ENCODE results near the gene RNF145.
A peak's percentile ranks its signal among the peaks of the same experiment; 100 is the strongest.
"Not testable (repeated sequence)": the region's sequence is repeated elsewhere in the genome, so short reads cannot be mapped to it uniquely, and the experiment has no call there.

Gene RNF145

DNA sequence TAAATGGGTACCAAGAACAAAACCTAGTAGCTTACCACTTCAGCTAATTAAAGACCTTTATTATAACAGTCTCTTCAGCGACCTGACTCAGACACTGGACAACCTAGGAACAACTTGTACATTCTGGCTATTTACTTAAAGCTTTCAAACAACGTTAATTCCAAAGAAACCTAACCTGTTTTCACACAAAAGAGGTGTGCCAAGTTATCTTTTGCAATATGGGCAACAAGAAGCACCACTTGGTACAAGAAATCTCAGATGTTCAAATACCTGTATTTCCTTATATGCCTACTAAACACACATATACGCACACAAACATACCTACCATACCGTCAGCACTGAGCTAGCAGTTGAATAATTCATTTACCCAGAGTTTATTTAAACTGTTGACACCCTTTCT lies 23.0 kb downstream of the RNF145 start:
- DNase-seq = no peak

DNA sequence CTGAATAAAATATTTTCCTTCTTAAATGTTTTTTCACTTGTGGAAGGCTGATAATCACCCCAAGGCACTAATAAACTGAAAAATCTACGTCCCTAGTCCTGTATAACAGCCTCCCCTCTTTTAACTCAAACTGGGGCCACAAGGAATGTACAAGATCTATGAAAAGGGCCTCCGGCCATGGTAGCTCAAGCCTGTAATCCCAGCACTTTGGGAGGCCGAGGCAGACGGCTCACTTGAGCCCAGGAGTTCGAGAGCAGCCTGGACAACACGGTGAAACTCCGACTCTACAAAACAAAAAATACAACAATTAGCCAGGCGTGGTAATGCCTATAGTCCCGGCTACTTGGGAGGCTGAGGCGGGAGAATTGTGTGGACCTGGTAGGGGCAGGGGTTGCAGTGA lies 23.6 kb downstream of the RNF145 start:
- DNase-seq = no peak

DNA sequence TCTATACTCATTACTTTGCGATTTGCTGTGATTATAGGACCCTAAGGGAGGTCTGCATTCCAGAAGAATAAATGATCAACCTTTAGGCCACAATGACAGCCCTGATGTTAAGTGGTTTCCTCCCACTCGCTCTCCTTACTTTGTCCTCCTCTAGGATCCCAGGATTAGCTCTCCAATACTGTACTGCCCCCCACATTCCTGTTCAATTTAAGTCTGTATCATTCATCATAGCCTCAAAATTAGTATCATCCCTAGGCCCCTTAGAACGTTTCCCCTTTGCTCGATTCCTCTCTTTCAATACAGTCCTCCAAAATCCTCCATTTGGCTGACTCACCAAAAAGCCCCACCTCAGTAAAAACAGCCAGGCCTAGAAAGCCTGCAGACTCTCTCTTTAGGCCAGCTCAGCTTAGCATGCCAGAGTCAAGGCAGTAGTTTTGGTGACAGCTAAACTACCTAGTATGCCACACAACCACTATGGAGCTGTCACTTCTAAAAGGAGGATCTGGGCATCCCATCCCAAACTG lies 24.4 kb downstream of the RNF145 start:
- no peak for DNase-seq

DNA sequence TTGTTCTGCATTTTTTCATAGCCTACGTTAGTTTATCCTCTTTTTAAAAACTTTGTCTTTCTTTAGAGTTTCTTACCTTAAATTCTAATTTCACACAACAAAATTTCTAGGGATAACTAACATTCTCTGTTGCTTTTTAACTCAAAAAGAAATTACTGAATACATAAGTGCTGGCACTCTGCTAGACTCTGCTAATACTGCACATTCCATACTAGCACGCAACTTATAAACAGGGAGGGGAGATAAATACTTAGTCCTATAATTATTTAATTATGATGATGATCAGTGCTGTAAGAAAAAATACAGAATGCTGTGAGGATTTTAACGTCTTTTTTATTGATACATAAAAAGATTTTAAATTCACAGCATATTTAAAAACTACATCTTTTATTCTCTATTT lies 25.1 kb downstream of the RNF145 start:
- DNase-seq = no peak

DNA sequence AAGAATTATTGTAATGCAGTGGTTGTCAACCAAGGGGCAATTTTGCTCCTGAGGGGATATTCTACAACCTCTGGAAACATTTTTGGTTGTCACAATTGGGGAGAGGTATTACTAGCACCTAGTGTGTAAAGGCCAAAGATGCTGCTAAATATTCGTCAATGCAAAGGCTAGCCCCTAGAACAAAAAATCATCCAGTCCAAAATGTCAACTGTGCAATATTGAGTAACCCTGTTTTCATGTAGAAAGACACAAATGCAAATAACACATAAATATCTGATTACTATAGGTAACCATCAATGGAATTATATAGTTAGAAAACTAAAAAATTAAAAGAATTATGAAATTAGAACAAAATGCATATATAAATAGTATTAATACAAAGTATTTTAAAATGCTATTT lies 26.1 kb downstream of the RNF145 start:
- no peak for DNase-seq

DNA sequence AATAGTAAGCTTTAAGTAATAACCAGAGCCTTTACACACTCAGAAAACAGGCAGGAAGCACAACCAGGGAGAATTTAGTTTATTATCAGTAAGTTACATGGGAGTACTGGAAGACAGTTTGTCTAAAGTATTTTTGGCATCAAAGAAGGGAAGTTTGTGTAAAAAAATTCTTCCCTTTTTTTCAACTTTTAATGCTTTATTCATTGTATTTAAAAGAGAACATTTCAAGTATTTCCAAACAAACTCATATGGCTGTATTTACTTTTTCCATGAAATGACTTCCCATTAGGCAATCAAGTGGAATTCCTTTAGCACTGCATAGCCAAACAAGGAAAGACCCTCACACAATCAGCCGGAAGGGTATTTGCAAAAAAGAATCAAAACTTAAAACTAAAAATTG lies 26.7 kb downstream of the RNF145 start:
- no peak for DNase-seq

DNA sequence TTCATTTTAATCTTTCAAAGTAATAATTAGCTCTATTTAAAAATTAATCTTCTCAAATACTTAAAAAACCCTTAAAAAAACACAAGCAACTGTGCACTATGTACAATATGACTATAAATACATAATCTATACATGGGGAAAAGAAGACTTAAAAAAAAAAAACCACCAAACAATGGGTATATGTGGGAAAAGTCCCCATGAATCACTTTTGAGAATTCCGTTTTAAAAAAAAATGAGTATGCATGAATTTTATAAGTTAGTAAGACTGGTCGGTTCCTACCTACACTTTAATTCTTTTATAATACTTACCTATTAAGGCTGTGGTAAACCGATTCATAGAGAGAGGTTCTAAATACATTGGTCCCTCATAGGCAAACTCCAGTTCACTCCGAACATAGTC lies 27.7 kb downstream of the RNF145 start:
- no peak for DNase-seq

DNA sequence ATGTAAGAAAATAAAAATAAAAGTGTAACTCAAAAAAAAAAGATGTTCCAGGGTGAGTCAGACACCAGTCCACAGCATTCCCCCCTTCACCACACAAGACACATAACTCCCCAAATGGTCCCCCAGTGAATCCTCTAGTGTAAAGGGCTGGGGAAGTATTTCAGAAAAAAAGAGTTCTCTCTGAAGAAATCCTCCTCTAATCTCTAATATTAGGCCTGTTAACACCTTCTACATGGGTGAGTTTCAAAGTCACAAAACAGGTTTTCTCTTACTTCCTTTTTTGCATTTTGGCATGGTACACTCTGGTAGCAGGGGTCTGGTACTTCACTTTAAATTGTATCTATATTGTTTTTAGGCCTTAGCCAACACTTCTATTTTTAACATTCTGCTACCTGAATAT lies 28.2 kb downstream of the RNF145 start:
- no peak for DNase-seq

DNA sequence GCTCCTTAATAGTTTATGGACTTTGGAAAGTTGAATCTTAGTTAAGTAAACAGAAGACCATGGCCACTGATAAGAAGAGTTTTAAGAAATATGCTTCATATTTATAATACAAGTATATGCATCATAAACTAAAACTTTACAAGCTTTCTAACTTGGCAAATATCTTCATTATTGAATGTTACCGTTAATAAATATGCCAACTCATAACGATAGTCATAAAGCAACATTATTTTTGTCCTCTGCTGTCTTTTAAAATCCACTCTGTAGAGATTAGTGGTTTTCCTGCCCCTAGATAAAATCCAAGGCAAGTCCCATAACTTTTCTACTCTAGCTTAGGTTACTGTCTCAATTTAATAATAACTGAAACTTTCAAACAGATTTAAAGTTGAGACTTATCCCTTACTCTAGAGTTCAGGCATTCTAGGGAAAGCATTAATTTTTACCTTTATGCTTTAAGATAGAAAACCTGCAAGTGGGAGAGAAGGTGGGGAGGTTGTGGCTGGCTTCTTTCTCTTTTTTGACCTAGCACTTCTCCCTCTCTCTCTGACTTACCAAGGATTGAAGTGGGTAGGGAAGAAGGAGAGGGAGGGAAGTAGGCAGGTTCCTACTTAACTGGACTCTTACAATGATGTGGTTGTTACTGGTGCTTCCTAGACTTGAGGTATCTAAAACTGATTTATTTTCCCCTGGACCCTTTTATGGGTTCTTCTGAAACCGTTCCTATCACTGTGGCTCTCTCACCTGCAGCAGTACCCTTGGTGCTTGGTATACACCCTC lies 29.6 kb downstream of the RNF145 start:
- DNase-seq = no peak

DNA sequence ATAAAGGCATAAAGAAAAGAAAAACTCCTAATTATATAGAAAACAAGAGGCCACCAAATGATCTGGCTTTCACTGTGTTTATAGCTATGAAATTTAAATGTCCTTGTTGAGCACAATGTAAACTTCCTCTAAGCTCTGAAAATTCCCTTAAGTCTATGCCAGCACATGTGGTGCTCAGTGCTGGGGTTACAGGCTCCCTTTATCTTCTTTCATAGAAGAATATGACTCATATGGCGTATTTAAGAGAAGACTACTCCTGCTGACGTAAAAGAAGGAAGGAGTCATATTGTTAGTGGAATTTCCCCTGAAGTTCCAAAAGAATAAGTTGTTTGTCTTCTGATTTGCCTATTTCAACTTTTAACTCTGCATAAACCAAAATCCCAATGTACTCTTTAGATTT lies 30.4 kb downstream of the RNF145 start:
- DNase-seq = no peak

DNA sequence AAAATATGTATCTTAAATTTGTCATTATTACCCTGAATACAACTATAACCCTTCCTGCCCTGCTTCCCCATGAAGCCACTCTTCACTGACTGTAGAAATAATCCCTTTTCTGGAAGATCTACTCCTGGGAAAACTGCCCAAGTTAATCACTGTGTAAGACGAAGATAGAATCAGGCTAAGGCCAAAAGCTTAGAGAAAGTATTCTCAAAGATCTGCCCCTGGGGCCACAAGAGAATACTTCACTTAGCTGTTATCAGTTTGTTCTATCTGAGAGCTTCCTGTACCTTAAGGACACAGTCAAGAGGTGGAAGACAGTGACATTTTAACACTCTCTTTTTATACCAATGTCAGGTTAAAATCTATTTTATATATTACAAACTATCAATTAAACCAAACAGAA lies 33.8 kb downstream of the RNF145 start:
- DNase-seq = peak; percentile 25

DNA sequence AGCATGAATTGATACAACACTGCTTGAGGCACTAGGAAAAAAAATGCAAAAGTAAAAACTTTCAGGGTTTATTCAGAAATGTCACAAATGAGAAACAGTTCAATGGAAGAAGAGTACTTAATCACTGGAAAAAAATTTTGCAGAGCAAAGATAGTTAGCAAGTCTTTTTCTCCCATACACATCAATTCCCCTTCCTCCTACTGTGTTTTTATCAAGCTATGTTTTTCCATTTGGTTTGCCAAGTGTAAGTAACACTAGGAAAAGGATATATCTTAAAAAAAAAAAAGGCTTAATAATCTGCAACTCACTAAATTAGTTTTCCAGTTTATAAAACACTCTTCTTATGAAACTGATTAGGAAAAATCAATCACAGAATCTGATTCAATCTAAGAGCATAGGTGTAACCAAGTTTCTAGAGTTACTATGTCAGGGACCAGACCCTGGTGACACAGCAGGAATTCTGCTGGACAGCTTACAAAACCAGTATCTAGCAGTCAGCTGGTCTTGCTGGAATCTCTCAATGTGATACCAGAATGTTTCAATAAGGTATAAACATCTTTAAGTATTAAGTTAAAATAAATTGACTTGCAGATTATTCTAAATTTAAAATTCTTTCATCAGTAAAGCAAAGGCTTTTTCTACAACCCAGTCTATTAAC lies 34.7 kb downstream of the RNF145 start:
- no peak for DNase-seq

DNA sequence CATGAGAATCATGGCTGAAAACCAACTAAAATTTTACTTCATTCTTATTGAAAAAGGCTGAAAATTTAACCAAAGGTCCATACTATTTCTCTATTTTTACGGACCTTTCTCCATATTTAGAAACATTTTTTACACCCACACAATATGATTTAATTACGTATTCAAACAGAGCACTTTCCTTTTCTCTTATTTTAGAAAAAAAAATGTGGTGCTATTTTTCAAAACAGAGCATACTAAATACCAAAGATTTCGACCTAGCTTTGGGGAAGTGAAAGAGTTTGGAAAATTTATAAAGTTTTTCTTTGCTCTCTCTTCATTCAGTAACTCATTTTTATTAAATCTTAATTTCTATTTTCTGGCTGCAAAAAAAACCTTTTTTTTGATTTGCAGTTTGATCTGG lies 38.1 kb downstream of the RNF145 start:
- DNase-seq = no peak

DNA sequence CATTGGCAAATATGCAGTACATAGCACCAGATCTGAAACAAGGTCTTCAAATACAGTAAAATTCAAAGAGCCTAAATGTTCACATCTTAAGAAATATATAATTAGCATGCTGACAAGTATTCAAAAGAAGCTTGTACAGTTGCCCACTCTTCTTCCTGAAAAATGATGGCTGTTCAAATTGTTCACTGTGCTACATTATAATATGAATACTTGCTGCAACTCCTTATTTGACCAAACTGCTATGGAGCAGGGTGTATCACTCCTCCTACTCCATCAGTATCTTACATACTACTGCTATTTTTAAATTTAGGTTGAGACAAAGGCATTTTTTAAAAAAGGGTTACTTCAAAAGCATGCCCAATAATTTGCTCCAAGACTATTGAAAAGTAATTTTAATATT lies 39.3 kb downstream of the RNF145 start:
- DNase-seq = no peak

DNA sequence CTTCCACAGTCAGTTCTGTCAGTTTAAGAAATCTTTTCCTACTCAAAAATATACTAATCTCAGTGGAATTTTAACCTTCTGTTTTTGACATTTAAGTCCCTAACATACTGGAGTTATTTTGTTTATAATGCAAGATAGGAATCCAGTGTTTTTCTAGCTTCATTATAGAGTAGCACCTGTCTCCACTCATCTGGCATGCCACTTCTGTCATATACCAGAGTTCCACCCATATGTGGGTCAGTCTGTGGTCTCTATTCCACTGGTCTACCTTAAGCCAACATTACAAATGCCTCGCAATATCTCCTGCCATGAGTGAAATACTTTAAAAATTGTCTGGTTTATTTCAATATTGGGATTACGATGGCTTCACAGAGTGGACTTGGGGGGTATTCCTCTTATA lies 42.9 kb downstream of the RNF145 start:
- DNase-seq = no peak

DNA sequence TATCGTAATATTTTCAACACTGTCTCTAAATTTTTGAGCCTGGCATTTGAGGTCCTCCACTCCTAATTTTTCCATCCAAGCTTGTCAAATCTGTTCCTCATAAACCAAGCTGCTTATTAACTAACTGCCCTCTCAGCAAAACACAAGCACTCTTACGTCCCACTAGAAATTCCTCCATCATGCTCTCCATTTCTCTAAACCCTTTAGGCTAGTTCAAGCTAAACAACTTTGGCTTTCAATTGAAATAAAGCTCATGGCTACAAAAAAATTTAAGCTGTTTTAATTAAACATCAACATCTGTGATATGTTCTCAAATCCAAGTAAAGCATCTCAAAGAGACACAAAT lies 45.7 kb downstream of the RNF145 start:
- DNase-seq = no peak

DNA sequence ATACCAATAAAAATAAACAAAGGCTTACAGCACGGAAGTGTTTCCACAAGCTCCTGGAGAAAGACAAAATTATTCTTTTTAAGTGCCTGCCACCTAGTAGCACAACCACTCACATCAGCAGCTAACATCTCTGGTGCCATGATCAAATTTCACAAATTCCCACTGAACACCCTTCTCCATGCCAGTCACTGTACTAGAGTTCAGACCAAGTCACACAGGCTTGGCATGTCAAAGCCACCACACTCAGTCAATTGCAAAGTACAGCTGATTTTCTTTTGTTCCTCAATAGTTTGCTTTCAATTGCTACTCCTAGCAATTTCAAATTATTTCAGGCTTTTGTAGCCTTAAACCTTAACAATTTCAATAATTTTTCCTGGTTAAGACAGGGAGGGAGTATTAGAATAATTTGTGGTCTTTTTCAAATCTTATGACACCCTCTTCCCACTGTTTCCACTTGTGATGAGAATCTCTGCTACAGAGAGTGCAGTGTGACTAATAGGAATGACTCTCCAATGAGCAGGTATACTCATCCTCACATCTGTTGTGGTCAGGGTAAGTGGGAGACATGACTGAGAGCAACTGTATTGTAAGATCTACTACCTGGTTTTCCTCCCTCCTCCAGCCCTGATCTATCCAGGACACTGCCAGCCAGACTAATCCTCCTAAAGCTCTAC lies 46.2 kb downstream of the RNF145 start:
- DNase-seq = no peak

DNA sequence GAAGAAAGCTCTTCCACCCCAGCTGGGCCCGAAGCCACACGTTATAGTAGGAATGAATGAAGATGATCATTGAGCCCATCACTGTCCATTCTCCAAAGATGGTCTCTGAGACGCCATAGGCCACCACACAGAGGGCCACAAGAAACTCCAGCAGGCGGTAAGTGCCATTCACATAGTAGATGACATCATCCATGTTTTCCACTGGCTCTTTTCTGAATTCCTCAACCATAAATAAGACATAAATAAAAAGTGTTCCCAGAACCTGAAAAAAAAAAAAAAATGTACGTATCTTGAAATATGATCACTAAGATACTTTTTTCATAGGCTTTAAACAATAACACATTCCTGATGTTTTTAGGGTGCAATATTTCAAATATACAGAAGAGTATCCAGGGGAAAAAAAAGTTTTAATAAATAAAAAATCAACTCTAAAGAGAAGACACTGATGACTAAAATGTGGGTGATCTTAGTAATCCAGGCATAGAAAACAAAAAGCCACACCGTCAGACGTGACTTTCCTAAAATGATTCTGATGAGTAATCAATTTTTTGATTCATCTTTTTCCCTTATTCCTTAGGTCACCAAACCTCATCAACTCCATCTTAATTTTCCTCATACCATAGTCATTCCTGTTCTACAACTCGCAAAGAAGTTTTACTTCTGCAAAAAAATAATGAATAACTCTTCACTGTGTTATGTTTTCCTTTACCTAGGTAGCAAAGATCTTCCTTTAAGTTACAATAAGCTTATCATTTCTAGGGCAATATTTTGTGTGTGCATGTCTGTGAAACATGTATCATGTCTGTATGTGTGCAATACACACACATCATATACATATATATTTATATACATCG lies 47.8 kb downstream of the RNF145 start:
- no peak for DNase-seq

DNA sequence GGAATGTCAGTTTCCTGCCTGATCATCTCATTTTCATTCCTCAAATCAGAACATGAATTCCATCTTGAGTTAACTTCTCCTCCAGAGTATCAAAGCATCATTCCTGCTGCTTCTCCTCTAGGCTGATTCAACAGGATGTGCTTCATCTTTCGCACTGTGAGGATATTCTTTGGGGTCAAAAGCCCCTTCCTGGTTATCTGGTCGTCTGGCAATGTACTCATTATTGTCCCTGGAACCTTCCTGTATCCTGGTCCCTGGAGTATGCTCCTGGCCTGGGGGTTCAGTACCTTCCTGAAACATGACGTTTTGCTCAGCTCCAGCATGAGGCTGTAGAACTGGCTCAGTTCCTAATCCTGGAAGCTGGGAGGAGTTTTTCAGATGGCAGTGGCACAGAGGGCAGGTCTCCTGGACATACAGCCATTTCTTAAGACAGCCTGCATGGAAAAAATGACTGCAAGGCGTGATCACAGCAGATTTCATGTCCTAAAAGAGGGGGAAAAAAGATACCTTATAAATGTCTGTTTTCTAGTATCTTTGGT lies 50.7 kb downstream of the RNF145 start:
- not testable (repeated sequence) for DNase-seq

DNA sequence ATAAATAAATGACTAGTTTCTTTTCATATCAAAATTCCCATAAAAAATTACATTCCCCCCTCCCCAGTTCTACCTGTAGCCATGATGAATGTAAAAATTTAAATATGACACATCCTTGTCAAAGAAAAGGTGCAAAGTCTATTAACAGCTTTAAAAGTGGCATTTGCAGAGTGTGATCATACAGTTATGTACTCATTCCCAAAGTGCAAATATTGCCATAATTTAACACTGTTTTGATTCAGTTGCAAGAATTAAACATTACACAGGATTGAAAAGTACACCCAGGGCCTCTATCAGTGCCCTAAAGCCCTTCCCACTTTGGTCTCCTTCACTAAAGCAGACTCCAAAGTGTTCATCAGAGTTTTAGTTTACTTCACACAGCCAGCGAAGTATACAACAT lies 51.8 kb downstream of the RNF145 start:
- no peak for DNase-seq

DNA sequence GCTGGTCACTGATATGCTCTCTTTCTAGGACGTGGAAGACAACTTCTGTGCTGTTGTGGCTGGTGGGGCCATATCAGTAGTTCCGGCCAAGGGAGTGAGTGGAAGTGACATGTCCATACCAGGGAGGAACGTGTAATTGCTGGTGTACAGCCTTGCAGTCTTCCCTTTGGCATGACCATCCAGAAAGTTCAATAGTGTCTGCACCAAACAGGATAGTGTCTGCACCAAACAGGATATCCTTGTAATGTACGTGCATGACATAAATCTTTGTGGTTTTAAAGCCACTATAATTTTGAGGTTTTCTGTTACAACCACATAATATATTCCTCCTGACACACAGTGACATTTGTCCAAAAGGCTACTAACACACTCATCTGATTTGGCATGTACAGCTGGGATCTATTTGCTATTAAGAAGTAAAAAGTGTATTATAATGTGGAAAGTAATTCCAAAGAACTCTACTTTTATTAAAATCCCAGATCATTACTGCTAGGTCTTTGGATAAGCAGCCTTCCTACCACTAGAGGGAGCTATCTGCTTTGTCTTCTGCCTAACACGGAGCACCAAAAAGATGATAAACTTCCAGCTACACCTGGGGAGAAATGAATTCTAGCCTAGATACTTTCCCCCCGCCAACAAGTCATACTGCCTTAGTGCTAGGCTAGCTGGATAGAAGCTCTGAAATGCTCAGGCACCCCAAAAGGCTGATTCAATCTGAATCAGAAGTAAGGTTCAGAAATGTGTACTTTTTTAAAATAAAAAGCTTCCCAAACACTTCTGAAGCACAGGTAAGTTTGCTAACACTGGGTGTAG lies 52.7 kb downstream of the RNF145 start:
- peak; percentile 69 for DNase-seq

DNA sequence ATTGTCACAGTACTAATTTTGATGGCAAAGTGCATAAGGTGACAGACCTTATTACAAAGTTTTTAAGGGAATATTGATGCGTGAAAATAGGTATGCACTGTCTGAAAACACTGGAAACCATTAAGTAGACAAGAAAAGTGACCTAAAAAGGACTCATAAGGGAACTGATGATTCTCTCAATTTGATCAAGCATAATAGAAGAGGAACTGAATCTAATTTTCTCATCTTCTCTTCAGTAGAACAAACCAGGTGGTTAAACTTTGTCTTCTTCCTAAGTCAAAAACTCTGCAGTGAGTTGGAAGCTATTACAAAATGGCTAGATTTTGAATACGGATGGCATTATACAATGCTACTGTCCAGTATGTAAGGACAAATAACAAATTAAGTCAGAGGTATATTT lies 53.4 kb downstream of the RNF145 start:
- no peak for DNase-seq

Data from central memory CD4-positive, alpha-beta T cell (primary cell).